Omental fat pad (tissue), 4 donors: ENCODE results near the gene SEMA4D. TPM values are rescaled to one million over a fixed set of nuclear protein-coding genes. Genes with fewer than 3 reads are reported as not detected.
A peak's percentile ranks its signal among the peaks of the same experiment; 100 is the strongest.

Experiments used
- ATAC-seq: fragments of 150-250 bp; one replicate; pipeline ENCODE4 v1.9.1; 2016; ENCODE audit warnings: mild to moderate bottlenecking, moderate library complexity; ENCODE audit not compliant: low FRiP score
- DNase-seq: peaks from one replicate; pipeline ENCODE4 v3.0.0-alpha.2; 2019; ENCODE audit warnings: low spot score
- total RNA-seq, 4 donors: library from RNA; depleted of rRNA; stranded (reverse); fragments of >200 nt; gene quantifications; one replicate each; pipeline ENCODE4 v1.1.0, GENCODE V29; 2016
- TF ChIP-seq, protein P1 (sequence below), 3 donors: fragments of 450-650 bp; IDR thresholded peaks; one replicate each; pipeline ENCODE4 v1.5.1; 2016 to 2017; ENCODE audit warnings: antibody characterized with exemption in 3 of 3, mild to moderate bottlenecking in 3 of 3, moderate library complexity in 2 of 3

SEMA4D gene, protein sequence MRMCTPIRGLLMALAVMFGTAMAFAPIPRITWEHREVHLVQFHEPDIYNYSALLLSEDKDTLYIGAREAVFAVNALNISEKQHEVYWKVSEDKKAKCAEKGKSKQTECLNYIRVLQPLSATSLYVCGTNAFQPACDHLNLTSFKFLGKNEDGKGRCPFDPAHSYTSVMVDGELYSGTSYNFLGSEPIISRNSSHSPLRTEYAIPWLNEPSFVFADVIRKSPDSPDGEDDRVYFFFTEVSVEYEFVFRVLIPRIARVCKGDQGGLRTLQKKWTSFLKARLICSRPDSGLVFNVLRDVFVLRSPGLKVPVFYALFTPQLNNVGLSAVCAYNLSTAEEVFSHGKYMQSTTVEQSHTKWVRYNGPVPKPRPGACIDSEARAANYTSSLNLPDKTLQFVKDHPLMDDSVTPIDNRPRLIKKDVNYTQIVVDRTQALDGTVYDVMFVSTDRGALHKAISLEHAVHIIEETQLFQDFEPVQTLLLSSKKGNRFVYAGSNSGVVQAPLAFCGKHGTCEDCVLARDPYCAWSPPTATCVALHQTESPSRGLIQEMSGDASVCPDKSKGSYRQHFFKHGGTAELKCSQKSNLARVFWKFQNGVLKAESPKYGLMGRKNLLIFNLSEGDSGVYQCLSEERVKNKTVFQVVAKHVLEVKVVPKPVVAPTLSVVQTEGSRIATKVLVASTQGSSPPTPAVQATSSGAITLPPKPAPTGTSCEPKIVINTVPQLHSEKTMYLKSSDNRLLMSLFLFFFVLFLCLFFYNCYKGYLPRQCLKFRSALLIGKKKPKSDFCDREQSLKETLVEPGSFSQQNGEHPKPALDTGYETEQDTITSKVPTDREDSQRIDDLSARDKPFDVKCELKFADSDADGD
- 10 to 100 TPM; 14.2 to 49.5 (median 18.3) TPM for total RNA-seq

- DNase-seq (no peak), ATAC-seq (peak; percentile 69)
- TF ChIP-seq, protein P1, sequence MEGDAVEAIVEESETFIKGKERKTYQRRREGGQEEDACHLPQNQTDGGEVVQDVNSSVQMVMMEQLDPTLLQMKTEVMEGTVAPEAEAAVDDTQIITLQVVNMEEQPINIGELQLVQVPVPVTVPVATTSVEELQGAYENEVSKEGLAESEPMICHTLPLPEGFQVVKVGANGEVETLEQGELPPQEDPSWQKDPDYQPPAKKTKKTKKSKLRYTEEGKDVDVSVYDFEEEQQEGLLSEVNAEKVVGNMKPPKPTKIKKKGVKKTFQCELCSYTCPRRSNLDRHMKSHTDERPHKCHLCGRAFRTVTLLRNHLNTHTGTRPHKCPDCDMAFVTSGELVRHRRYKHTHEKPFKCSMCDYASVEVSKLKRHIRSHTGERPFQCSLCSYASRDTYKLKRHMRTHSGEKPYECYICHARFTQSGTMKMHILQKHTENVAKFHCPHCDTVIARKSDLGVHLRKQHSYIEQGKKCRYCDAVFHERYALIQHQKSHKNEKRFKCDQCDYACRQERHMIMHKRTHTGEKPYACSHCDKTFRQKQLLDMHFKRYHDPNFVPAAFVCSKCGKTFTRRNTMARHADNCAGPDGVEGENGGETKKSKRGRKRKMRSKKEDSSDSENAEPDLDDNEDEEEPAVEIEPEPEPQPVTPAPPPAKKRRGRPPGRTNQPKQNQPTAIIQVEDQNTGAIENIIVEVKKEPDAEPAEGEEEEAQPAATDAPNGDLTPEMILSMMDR (IDR thresholded peaks at IDR 0.05): no peak
Observed at GRCh38 chr9:89497978-89498851, at the start of gene SEMA4D. Gene SEMA4D (minus strand): TSS chr9:89498113. CDS start chr9:89405456, 92,657 bp downstream.

DNA sequence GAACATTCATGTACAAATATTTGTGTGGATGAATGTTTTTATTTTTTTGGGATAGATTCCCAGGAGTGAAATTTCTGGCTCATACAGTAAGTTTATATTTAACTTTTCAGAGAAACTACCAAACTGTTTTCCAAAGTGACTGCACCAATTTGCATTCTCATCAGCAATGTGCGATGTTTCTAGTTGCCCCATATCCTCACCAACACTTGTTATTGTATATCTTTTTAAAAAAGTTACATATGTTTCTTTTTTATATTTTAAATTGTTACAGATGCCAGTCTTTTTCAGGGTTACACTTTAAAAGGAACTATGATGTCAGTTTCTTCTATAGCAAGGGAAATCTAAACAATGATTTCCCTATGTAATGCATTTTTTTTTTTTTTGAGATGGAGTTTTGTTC lies 49.1 kb upstream of the SEMA4D start:
- ATAC-seq (no peak), DNase-seq (no peak)
- TF ChIP-seq, protein P1 (IDR thresholded peaks at IDR 0.05): no peak

DNA sequence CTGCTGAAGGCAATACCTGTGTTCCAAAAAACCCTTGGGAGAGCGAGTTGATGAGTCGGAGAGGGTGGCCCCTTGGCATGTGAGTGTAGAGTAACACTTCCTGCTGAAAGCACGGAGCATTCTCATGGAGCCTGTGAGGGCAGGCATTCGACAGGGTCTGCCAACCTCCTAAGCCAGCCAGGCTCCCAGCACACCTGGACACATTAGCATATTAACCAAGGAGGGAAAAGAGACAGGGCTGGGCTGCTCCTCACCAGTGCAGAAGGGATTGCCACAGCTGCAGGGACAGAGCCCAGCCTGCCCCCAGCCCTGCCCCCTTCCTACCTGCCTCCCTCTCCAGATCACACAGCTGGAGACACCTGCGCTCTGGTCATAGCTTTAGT lies 46.4 kb upstream of the SEMA4D start:
- TF ChIP-seq, protein P1 (IDR thresholded peaks at IDR 0.05): no peak
- DNase-seq (no peak), ATAC-seq (no peak)

DNA sequence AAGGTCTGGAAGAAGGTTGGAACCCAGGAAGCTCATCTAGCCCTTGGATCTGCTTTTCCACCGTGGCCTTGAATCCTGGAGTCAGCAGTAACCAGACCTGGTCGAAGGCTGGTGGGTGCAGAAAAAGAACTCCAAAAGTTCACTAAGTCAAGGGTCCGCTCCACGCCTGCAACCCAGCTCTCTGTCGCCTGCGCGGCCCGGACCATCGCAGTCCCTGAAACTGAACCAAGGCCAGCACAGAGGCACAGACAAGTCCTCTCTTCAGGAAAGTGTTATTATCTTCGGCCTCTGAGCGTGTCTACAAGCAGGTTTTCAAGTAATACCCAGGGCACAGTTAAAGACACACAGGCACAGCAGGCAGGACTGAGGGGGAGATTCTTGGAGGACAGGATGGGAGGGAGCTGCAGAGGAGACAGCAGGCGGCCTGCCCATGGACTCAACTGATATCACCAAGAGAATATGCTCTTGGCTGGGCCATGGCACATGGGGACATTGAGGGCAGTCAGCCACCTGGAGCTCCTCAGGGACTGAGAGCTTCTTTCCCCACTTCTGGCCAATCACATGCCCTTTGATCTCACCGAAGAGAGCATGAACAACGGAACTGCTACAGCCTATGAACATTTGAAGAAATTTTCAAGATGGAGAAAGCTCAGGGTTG lies 45.8 kb upstream of the SEMA4D start:
- no peak for ATAC-seq
- TF ChIP-seq, protein P1 (IDR thresholded peaks at IDR 0.05): no peak
- no peak for DNase-seq

- no peak for ATAC-seq
- TF ChIP-seq, protein P1 (IDR thresholded peaks at IDR 0.05): no peak
- no peak for DNase-seq
Observed at GRCh38 chr9:89543111-89543510, 45.2 kb upstream of the SEMA4D start.

GRCh38 chr9:89542401-89543021 lies 44.6 kb upstream of the SEMA4D start:
- no peak for ATAC-seq
- DNase-seq: no peak
- TF ChIP-seq, protein P1 (IDR thresholded peaks at IDR 0.05): no peak
